ENCODE data around the gene UNK.

DNA sequence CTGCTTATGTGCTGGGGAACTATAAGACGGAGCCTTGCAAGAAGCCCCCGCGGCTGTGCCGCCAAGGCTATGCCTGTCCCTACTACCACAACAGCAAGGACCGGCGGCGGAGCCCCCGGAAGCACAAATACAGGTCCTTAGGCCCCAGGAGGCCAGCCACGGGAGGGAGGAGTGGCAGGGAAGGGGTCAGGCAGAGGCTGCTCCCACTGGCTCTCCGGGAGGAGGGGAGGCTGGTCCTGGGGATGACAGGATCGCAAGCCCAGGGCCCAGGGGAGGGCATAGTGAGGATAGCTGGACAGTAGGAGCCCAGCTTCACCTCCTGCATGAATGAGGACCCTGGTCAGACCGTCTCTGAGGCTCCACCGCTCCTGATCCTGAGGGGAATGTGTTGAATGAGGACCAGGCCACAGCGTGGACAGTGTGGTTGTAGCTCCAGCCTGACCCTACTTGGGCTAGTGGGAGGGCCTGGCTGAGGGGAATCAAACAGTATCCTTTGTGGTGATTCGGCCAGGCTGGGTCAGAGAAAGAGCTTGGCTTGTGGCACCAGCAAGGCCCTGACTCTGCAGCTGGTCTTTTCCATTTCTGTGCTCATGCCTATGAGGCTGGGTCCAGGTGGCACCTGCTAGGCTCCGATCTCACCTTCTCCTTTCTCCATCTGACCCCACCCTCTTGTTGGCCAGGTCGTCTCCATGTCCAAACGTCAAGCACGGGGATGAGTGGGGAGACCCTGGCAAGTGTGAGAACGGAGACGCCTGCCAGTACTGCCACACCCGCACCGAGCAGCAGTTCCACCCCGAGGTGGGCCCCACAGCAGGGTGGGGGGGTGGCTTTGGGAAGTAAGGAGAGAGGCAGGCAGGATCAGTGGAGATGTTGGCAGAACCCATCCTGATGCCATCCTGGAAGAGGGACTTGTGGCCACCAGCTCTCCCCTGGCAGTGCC lies 28.7 kb downstream of the UNK start:
- TF ChIP-seq GATA2 (IDR thresholded peaks at IDR 0.05; ENCODE audit: low read depth, low read length) (no peak), GATA3 (IDR thresholded peaks at IDR 0.05; ENCODE audit: low read depth, low read length) (no peak)

Data from SH-SY5Y (cell line).